K562 (cell line): ENCODE data around the gene SUMF1. TPM values are rescaled to one million over a fixed set of nuclear protein-coding genes. Genes with fewer than 3 reads are reported as not detected.

Source experiments
- CREB3 ChIP-seq: fragments of 450-650 bp; conservative IDR thresholded peaks from 2 replicates; pipeline ENCODE4 v1.6.1; 2016; ENCODE audit warnings: missing genetic modification characterization, low read depth, mild to moderate bottlenecking, missing compliant biosample characterization, moderate library complexity
- DPF2 ChIP-seq: fragments of 450-650 bp; IDR thresholded peaks from 2 replicates; pipeline ENCODE4 v1.6.1; 2016
- EP300 ChIP-seq: IDR thresholded peaks from 2 replicates; pipeline ENCODE4 v1.6.1; 2012; ENCODE audit warnings: low read length, improper control_type of control experiment
- ETS1 ChIP-seq: conservative IDR thresholded peaks from 2 replicates; pipeline ENCODE4 v1.6.1; 2011; ENCODE audit warnings: low read depth, mild to moderate bottlenecking, low read length; ENCODE audit not compliant: control insufficient read depth
- GABPB1 ChIP-seq: sonication (generic); formaldehyde crosslinking; IDR thresholded peaks from 2 replicates; pipeline ENCODE4 v1.8.0; 2022; ENCODE audit warnings: mild to moderate bottlenecking, missing genetic modification reagents
- JUND ChIP-seq, 2 experiments: IDR thresholded peaks; 2 replicates in 1 of 2; 3 replicates in 1 of 2; pipeline ENCODE4 v1.6.1; 2011; ENCODE audit warnings: borderline replicate concordance in 2 of 2, low read depth in 2 of 2, low read length in 2 of 2, improper control_type of control experiment in 1 of 2, missing biosample characterization in 1 of 2, missing genetic modification characterization in 1 of 2, missing genetic modification reagents in 1 of 2
- KDM1A ChIP-seq, 2 experiments: fragments of 450-650 bp; IDR thresholded peaks; 2 replicates each; pipeline ENCODE4 v1.6.1; 2016; ENCODE audit warnings: mild to moderate bottlenecking in 2 of 2
- MITF ChIP-seq: IDR thresholded peaks from 2 replicates; pipeline ENCODE4 v1.6.1; 2014; ENCODE audit warnings: antibody characterized with exemption
- NCOR1 ChIP-seq: fragments of 450-650 bp; IDR thresholded peaks from 2 replicates; pipeline ENCODE4 v1.6.1; 2016; ENCODE audit warnings: mild to moderate bottlenecking, moderate library complexity
- NFE2L1 ChIP-seq: fragments of 450-650 bp; IDR thresholded peaks from 2 replicates; pipeline ENCODE4 v1.6.1; 2016; ENCODE audit warnings: missing genetic modification characterization, low read depth, mild to moderate bottlenecking, missing compliant biosample characterization, moderate library complexity, borderline replicate concordance
- NR4A1 ChIP-seq, 2 experiments: fragments of 250-450 bp in 1 of 2; fragments of 450-650 bp in 1 of 2; sonication (Bioruptor Pico) in 1 of 2; IDR thresholded peaks; 2 replicates each; pipeline versions ENCODE4 v1.4.0 to v1.6.1; 2016 to 2020; ENCODE audit warnings: mild to moderate bottlenecking in 2 of 2, missing compliant biosample characterization in 1 of 2, missing genetic modification characterization in 1 of 2, moderate library complexity in 1 of 2
- PCBP1 ChIP-seq: fragments of 200-400 bp; formaldehyde crosslinking; IDR thresholded peaks from 2 replicates; pipeline ENCODE4 v1.6.1; 2018; ENCODE audit warnings: mild to moderate bottlenecking, low read depth, low read length; ENCODE audit not compliant: poor library complexity, severe bottlenecking
- PTTG1 ChIP-seq: fragments of 450-650 bp; IDR thresholded peaks from 2 replicates; pipeline ENCODE4 v1.6.1; 2016; ENCODE audit warnings: low read depth, mild to moderate bottlenecking, missing genetic modification characterization, missing compliant biosample characterization
- RBBP5 ChIP-seq: fragments of 200-600 bp; sonication (generic); IDR thresholded peaks from 2 replicates; pipeline ENCODE4 v1.6.1; 2012; ENCODE audit warnings: borderline replicate concordance, mild to moderate bottlenecking, low read length, control low read depth, inconsistent platforms; ENCODE audit not compliant: insufficient read depth, poor library complexity, severe bottlenecking
- RBM15 ChIP-seq: fragments of 200-400 bp; formaldehyde crosslinking; IDR thresholded peaks from 2 replicates; pipeline ENCODE4 v1.6.1; 2018; ENCODE audit warnings: mild to moderate bottlenecking, low read length, moderate library complexity; ENCODE audit not compliant: insufficient read depth
- SMARCA4 ChIP-seq: fragments of 450-650 bp; IDR thresholded peaks from 2 replicates; pipeline ENCODE4 v1.6.1; 2016
- SP1 ChIP-seq: sonication (generic); formaldehyde crosslinking; IDR thresholded peaks from 2 replicates; pipeline ENCODE4 v1.8.1; 2022; ENCODE audit warnings: mild to moderate bottlenecking, missing genetic modification reagents
- TFE3 ChIP-seq: fragments of 450-650 bp; formaldehyde crosslinking; IDR thresholded peaks from 2 replicates; pipeline ENCODE4 v1.4.0; 2020; ENCODE audit warnings: mild to moderate bottlenecking, mixed read lengths
- ZKSCAN1 ChIP-seq: fragments of 150-350 bp; IDR thresholded peaks from 2 replicates; pipeline ENCODE4 v1.6.1; 2016; ENCODE audit warnings: low read depth, low read length
- ZNF184 ChIP-seq: sonication (generic); formaldehyde crosslinking; IDR thresholded peaks from 2 replicates; pipeline ENCODE4 v1.5.0; 2020; ENCODE audit warnings: missing genetic modification reagents
- polyA plus RNA-seq, 8 experiments: library from polyadenylated mRNA; depleted of rRNA in 4 of 8; stranded (reverse) in 5 of 8; unstranded in 3 of 8; fragments of >200 nt; fragmentation: Nextera tagmentation in 2 of 8; fragmentation: Illumina TruSeq in 1 of 8; extraction: Ambion mirVana in 2 of 8; extraction: Trizol in 1 of 8; gene quantifications; 2 replicates each; pipeline versions ENCODE4 v1.2.1 to v1.2.3, GENCODE V29; 2011 to 2014; ENCODE audit warnings: inconsistent platforms in 1 of 8, missing spikeins in 1 of 8
- total RNA-seq, 7 experiments: library from RNA; depleted of rRNA in 6 of 7; stranded (reverse); fragments of >200 nt in 6 of 7; fragmentation: Illumina TruSeq in 2 of 7; extraction: Trizol in 2 of 7; gene quantifications; 2 replicates each; pipeline versions ENCODE4 v1.2.1 to v1.2.3, GENCODE V29; 2011 to 2021; ENCODE audit warnings: low replicate concordance in 1 of 7

The SUMF1 gene
- total and polyA plus RNA-seq, 9 of the 15 experiments (the other 6 are each of a cell fraction or from before 2014, with no cell fraction given): 1.3 to 7.4 (median 4.2) TPM

GRCh38 chr3:4421121-4421520 lies 45.9 kb downstream of the SUMF1 start (continued):
- TF ChIP-seq ZNF184 (no peak), MITF (peak; percentile 71; the same call in 1 of the 2 replicates), CREB3 (peak; percentile 22; the same call in 1 of the 2 replicates), NR4A1 (CRISPR knock-in tag; IDR thresholded peaks at IDR 0.05) (no peak), NR4A1 (tag; IDR thresholded peaks at IDR 0.05) (peak; percentile 55; the same call in 1 of the 2 replicates), GABPB1 (CRISPR knock-in tag) (0 out of 2 replicates have a peak, but pooled peaks have one; percentile 26), ZKSCAN1 (no peak), NFE2L1 (tag) (peak; percentile 22; the same call in 1 of the 2 replicates), JUND (IDR thresholded peaks at IDR 0.05; ENCODE audit: borderline replicate concordance, low read depth, low read length) (peak; percentile 79), JUND (tag; IDR thresholded peaks at IDR 0.05; ENCODE audit: borderline replicate concordance, low read depth, low read length) (peak; percentile 74; the same call in 2 of the 3 replicates), PTTG1 (tag) (no peak), SMARCA4 (peak; percentile 66; the same call in 1 of the 2 replicates), RBM15 (no peak), ETS1 (no peak), TFE3 (CRISPR knock-in tag) (no peak), PCBP1 (no peak), DPF2 (peak; percentile 55; the same call in 1 of the 2 replicates), RBBP5 (peak; percentile 33), EP300 (peak; percentile 45; the same call in 1 of the 2 replicates), KDM1A (IDR thresholded peaks at IDR 0.05) (peak in 1 of 2 experiments; percentile 59; a peak in 2 of 4 replicates), NCOR1 (0 out of 2 replicates have a peak, but pooled peaks have one; percentile 24), SP1 (no peak)
- TF ChIP-seq, all 486 proteins: peak for 39
